HCT116 (cell line): ENCODE results near the gene MYL12B.

ENCODE experiments used
- EZH2phosphoT487 ChIP-seq: fragments of 200-600 bp; IDR thresholded peaks from 2 replicates; pipeline ENCODE4 v1.6.1; 2018; ENCODE audit warnings: antibody characterized with exemption, borderline replicate concordance
- POLR2A ChIP-seq: IDR thresholded peaks from 2 replicates; pipeline ENCODE4 v1.7.0; 2011; ENCODE audit warnings: borderline replicate concordance; ENCODE audit not compliant: insufficient read depth, insufficient read length; ENCODE audit errors: extremely low read depth
- POLR2AphosphoS5 ChIP-seq: IDR thresholded peaks from 2 replicates; pipeline ENCODE4 v1.6.1; 2011; ENCODE audit warnings: mild to moderate bottlenecking, low read depth, low read length, moderate library complexity
- SRF ChIP-seq: IDR thresholded peaks from 2 replicates; pipeline ENCODE4 v1.6.1; 2012; ENCODE audit warnings: low read depth
- YY1 ChIP-seq: IDR thresholded peaks from 2 replicates; pipeline ENCODE4 v1.6.1; 2011; ENCODE audit warnings: low read length, low read depth, moderate library complexity, mild to moderate bottlenecking; ENCODE audit not compliant: insufficient replicate concordance; ENCODE audit errors: extremely low read depth
- TF ChIP-seq, protein P1 (sequence below), 3 experiments: fragments of 200-600 bp in 1 of 3; sonication (generic) in 1 of 3; IDR thresholded peaks in 2 of 3; conservative IDR thresholded peaks in 1 of 3; 2 replicates each; pipeline ENCODE4 v1.5.1; 2012 to 2017; ENCODE audit warnings: low read depth in 2 of 3, low read length in 2 of 3, antibody characterized with exemption in 1 of 3, borderline replicate concordance in 1 of 3, control low read depth in 1 of 3, mild to moderate bottlenecking in 1 of 3, mixed read lengths in 1 of 3, mixed run types in 1 of 3, moderate library complexity in 1 of 3; ENCODE audit not compliant: insufficient read depth in 1 of 3
- TF ChIP-seq, protein P2 (sequence below): IDR thresholded peaks from 2 replicates; pipeline ENCODE4 v1.6.1; 2012; ENCODE audit warnings: low read depth

DNA sequence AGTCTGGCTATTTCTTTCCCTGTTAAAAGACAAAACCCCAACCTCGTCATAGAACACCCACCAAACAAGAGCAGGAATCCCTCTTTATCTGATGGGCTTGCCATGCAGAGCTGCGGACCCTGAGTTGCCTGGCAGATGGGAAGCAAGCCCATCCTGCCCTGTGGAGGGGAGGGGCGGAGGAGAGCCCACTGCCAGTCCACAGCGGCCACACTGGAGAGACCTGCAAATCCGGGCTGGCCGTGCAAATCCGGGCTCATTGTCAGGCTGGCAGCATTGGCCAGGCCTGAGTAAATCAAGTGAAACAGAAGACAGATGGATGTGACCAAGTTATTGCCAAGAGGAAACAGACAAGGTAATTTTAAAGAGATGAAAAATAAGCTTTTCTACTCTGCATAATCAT is 22.0 kb downstream of the MYL12B start:
- TF ChIP-seq, protein P1, sequence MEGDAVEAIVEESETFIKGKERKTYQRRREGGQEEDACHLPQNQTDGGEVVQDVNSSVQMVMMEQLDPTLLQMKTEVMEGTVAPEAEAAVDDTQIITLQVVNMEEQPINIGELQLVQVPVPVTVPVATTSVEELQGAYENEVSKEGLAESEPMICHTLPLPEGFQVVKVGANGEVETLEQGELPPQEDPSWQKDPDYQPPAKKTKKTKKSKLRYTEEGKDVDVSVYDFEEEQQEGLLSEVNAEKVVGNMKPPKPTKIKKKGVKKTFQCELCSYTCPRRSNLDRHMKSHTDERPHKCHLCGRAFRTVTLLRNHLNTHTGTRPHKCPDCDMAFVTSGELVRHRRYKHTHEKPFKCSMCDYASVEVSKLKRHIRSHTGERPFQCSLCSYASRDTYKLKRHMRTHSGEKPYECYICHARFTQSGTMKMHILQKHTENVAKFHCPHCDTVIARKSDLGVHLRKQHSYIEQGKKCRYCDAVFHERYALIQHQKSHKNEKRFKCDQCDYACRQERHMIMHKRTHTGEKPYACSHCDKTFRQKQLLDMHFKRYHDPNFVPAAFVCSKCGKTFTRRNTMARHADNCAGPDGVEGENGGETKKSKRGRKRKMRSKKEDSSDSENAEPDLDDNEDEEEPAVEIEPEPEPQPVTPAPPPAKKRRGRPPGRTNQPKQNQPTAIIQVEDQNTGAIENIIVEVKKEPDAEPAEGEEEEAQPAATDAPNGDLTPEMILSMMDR (IDR thresholded peaks at IDR 0.05 in 2 of 3, conservative IDR thresholded peaks at IDR 0.05 in 1 of 3; ENCODE audit: borderline replicate concordance in 1 of 3, insufficient read depth in 1 of 3, low read depth in 2 of 3, low read length in 2 of 3), result no peak
- TF ChIP-seq EZH2phosphoT487, result no peak
- TF ChIP-seq, protein P2, sequence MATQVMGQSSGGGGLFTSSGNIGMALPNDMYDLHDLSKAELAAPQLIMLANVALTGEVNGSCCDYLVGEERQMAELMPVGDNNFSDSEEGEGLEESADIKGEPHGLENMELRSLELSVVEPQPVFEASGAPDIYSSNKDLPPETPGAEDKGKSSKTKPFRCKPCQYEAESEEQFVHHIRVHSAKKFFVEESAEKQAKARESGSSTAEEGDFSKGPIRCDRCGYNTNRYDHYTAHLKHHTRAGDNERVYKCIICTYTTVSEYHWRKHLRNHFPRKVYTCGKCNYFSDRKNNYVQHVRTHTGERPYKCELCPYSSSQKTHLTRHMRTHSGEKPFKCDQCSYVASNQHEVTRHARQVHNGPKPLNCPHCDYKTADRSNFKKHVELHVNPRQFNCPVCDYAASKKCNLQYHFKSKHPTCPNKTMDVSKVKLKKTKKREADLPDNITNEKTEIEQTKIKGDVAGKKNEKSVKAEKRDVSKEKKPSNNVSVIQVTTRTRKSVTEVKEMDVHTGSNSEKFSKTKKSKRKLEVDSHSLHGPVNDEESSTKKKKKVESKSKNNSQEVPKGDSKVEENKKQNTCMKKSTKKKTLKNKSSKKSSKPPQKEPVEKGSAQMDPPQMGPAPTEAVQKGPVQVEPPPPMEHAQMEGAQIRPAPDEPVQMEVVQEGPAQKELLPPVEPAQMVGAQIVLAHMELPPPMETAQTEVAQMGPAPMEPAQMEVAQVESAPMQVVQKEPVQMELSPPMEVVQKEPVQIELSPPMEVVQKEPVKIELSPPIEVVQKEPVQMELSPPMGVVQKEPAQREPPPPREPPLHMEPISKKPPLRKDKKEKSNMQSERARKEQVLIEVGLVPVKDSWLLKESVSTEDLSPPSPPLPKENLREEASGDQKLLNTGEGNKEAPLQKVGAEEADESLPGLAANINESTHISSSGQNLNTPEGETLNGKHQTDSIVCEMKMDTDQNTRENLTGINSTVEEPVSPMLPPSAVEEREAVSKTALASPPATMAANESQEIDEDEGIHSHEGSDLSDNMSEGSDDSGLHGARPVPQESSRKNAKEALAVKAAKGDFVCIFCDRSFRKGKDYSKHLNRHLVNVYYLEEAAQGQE, result no peak
- TF ChIP-seq POLR2A, result no peak
- no peak for TF ChIP-seq YY1
- no peak for TF ChIP-seq POLR2AphosphoS5
- no peak for TF ChIP-seq SRF
